Breast epithelium (tissue), 4 donors: ENCODE data around the gene AKR1D1. TPM values are rescaled to one million over a fixed set of nuclear protein-coding genes. Genes with fewer than 3 reads are reported as not detected.
"Not testable (repeated sequence)": the region's sequence is repeated elsewhere in the genome, so short reads cannot be mapped to it uniquely, and the experiment has no call there.

Experiments
- DNase-seq, 2 donors: peaks; one replicate each; pipeline ENCODE4 v3.0.0-alpha.2; 2019; ENCODE audit warnings: low spot score in 2 of 2
- H3K27ac ChIP-seq, 2 donors: fragments of 200-600 bp; sonication (generic) in 1 of 2; one replicate each; pipeline ENCODE4 v1.5.1; 2016 to 2019; ENCODE audit warnings: mild to moderate bottlenecking in 1 of 2
- H3K27me3 ChIP-seq, 2 donors: fragments of 200-600 bp; sonication (generic) in 1 of 2; one replicate each; pipeline versions ENCODE4 v1.5.1 to v1.6.0; 2017 to 2019; ENCODE audit warnings: control low read depth in 1 of 2, mild to moderate bottlenecking in 1 of 2
- H3K36me3 ChIP-seq: fragments of 200-600 bp; one replicate; pipeline ENCODE4 v1.5.1; 2019
- H3K4me1 ChIP-seq, 2 donors: fragments of 200-600 bp; sonication (generic); one replicate each; pipeline ENCODE4 v1.5.1; 2016 to 2019; ENCODE audit warnings: control low read depth in 1 of 2
- H3K4me3 ChIP-seq, 3 donors: fragments of 200-600 bp; sonication (generic); 1 replicate in 2 of 3; 2 replicates in 1 of 3; pipeline ENCODE4 v1.5.1; 2016 to 2019; ENCODE audit warnings: mild to moderate bottlenecking in 3 of 3, moderate library complexity in 2 of 3
- H3K9me3 ChIP-seq, 2 donors: fragments of 200-600 bp; sonication (generic) in 1 of 2; one replicate each; pipeline ENCODE4 v1.5.1; 2016 to 2019; ENCODE audit warnings: control low read depth in 1 of 2
- CTCF ChIP-seq, 3 donors: fragments of 450-650 bp; IDR thresholded peaks; one replicate each; pipeline ENCODE4 v1.5.1; 2016 to 2017; ENCODE audit warnings: antibody characterized with exemption in 3 of 3, mild to moderate bottlenecking in 3 of 3, moderate library complexity in 3 of 3
- POLR2A ChIP-seq: fragments of 450-650 bp; IDR thresholded peaks from one replicate; pipeline ENCODE4 v1.6.1; 2016; ENCODE audit warnings: antibody characterized with exemption, mild to moderate bottlenecking, moderate library complexity
- POLR2AphosphoS5 ChIP-seq, 3 donors: sonication (generic); formaldehyde crosslinking; IDR thresholded peaks; one replicate each; pipeline ENCODE4 v1.6.1; 2017; ENCODE audit warnings: antibody characterized with exemption in 3 of 3
- intact Hi-C: fragments of 100-400 bp; cut with DNase I; formaldehyde crosslinking; loops from one replicate; pipeline ENCODE4 v1.15.1; 2023; ENCODE audit warnings: low total_unique reads
- total RNA-seq, 3 donors: library from RNA; depleted of rRNA; stranded (reverse); fragments of >200 nt; gene quantifications; one replicate each; pipeline ENCODE4 v1.1.0, GENCODE V29; 2016

The AKR1D1 gene
- total RNA-seq, 3 donors from 2014 or later, result 0.59 TPM; not detected in 2

GRCh38 chr7:138074121-138074520 lies 2.1 kb upstream of the AKR1D1 start:
- H3K9me3 ChIP-seq, result peaks cover 0 to 21% of the 10 kb centered on the region in 2 donors
- intact Hi-C loops, result no loop called here
- H3K27me3 ChIP-seq, result no peaks in the 10 kb centered on the region
- H3K4me1 ChIP-seq, result no peaks in the 10 kb centered on the region
- no peak for DNase-seq
- H3K36me3 ChIP-seq, result no peaks in the 10 kb centered on the region
- H3K4me3 ChIP-seq, result no peak overlapping the region
- TF ChIP-seq CTCF (IDR thresholded peaks at IDR 0.05) (no peak), POLR2A (no peak), POLR2AphosphoS5 (IDR thresholded peaks at IDR 0.05) (no peak)
- no peak overlapping the region for H3K27ac ChIP-seq

- TF ChIP-seq CTCF (IDR thresholded peaks at IDR 0.05), result no peak
- TF ChIP-seq POLR2A, result no peak
- TF ChIP-seq POLR2AphosphoS5 (IDR thresholded peaks at IDR 0.05), result no peak
- DNase-seq, result no peak
- Histone ChIP-seq H3K4me1 (no peaks in the 10 kb centered on the region), H3K27me3 (no peaks in the 10 kb centered on the region), H3K36me3 (no peaks in the 10 kb centered on the region), H3K9me3 (peaks cover 0 to 21% of the 10 kb centered on the region in 2 donors), H3K4me3 (no peak overlapping the region), H3K27ac (no peak overlapping the region)
- intact Hi-C loops, result no loop called here
These were observed 1.7 kb upstream of the AKR1D1 start for GRCh38 chr7:138074540-138074939.

GRCh38 chr7:138075350-138075749 lies 909 bp upstream of the AKR1D1 start:
- H3K36me3 ChIP-seq, result no peaks in the 10 kb centered on the region
- no peak overlapping the region for H3K4me3 ChIP-seq
- no peaks in the 10 kb centered on the region for H3K27me3 ChIP-seq
- H3K9me3 ChIP-seq, result peaks cover 0 to 21% of the 10 kb centered on the region in 2 donors
- no peak overlapping the region for H3K27ac ChIP-seq
- no peaks in the 10 kb centered on the region for H3K4me1 ChIP-seq
- TF ChIP-seq POLR2AphosphoS5 (IDR thresholded peaks at IDR 0.05), result no peak
- no peak for TF ChIP-seq POLR2A
- TF ChIP-seq CTCF (IDR thresholded peaks at IDR 0.05), result no peak
- intact Hi-C loops, result no loop called here
- no peak for DNase-seq

- H3K27ac ChIP-seq, intact Hi-C loops, H3K4me1 ChIP-seq: not testable (repeated sequence)
These were observed 473 bp upstream of the AKR1D1 start for GRCh38 chr7:138075786-138076185.

GRCh38 chr7:138077809-138078208 lies 1.6 kb downstream of the AKR1D1 start:
- Histone ChIP-seq H3K9me3 (peaks cover 0 to 21% of the 10 kb centered on the region in 2 donors), H3K4me3 (no peak overlapping the region), H3K36me3 (no peaks in the 10 kb centered on the region), H3K4me1 (no peaks in the 10 kb centered on the region), H3K27me3 (no peaks in the 10 kb centered on the region), H3K27ac (no peak overlapping the region)
- DNase-seq, result no peak
- intact Hi-C loops, result no loop called here
- TF ChIP-seq POLR2A, result no peak
- TF ChIP-seq POLR2AphosphoS5 (IDR thresholded peaks at IDR 0.05), result no peak
- TF ChIP-seq CTCF (IDR thresholded peaks at IDR 0.05), result no peak

More at GRCh38 chr7:138075786-138076185, 473 bp upstream of the AKR1D1 start:
- not testable (repeated sequence) for H3K36me3 ChIP-seq, H3K4me3 ChIP-seq, DNase-seq, H3K27me3 ChIP-seq
- peaks cover 0 to 21% of the 10 kb centered on the region in 2 donors for H3K9me3 ChIP-seq

- Histone ChIP-seq H3K4me1 (no peaks in the 10 kb centered on the region), H3K4me3 (no peak overlapping the region), H3K36me3 (no peaks in the 10 kb centered on the region), H3K9me3 (peaks cover 0 to 16% of the 10 kb centered on the region in 2 donors), H3K27ac (no peak overlapping the region), H3K27me3 (no peaks in the 10 kb centered on the region)
- no peak for DNase-seq
- intact Hi-C loops, result no loop called here
- TF ChIP-seq POLR2A, result no peak
- TF ChIP-seq POLR2AphosphoS5 (IDR thresholded peaks at IDR 0.05), result no peak
- no peak for TF ChIP-seq CTCF (IDR thresholded peaks at IDR 0.05)
These were observed 2.9 kb downstream of the AKR1D1 start for GRCh38 chr7:138079137-138079536.
